ENCODE results near the gene WBP4. TPM values are rescaled to one million over a fixed set of nuclear protein-coding genes. Genes with fewer than 3 reads are reported as not detected.

WBP4 gene
- polyA plus RNA-seq, 1 of the 3 experiments (the other 2 are of a cell fraction): 6.4 TPM

GRCh38 chr13:41061914-41062837 lies 867 bp downstream of the WBP4 start (continued):
- TF ChIP-seq ELF1 (IDR thresholded peaks at IDR 0.05): no peak

- H3F3A ChIP-seq (replicated peaks; ENCODE audit: insufficient read depth): peaks cover 24% of the 10 kb centered on the region
- H3K4me1 ChIP-seq (ENCODE audit: control insufficient read depth in 1 of 2, insufficient read depth in 2 of 2, low read depth in 1 of 2, low read length in 1 of 2): peaks cover 4 to 8% of the 10 kb centered on the region in 2 experiments; a peak in 2 of 4 replicates
- peaks cover 49 to 62% of the 10 kb centered on the region in 2 experiments for H3K36me3 ChIP-seq (replicated peaks in 1 of 2; ENCODE audit: control insufficient read depth in 1 of 2, insufficient read depth in 2 of 2, low read length in 1 of 2)
- ChIA-PET POLR2A (no interaction called here), CTCF (interaction anchor here (1.1 kb wide), 1 partner anchor 11 kb away, joined by 4 read pairs; no protein-coding TSS in a partner anchor)
- H3K4me2 ChIP-seq: peak overlapping the region; percentile 84
- no peaks in the 10 kb centered on the region for H3K9me2 ChIP-seq
- TF ChIP-seq FOSL2 (IDR thresholded peaks at IDR 0.05; ENCODE audit: borderline replicate concordance, low read depth): peak; percentile 43; the same call in 1 of the 2 replicates
- TF ChIP-seq TCF12 (IDR thresholded peaks at IDR 0.05): peak; percentile 14; the same call in 1 of the 2 replicates
- TF ChIP-seq MEF2A (IDR thresholded peaks at IDR 0.05; ENCODE audit: borderline replicate concordance, low read depth): peak; percentile 69; the same call in 1 of the 2 replicates
- TF ChIP-seq JUND (IDR thresholded peaks at IDR 0.05): peak; percentile 48; the same call in 1 of the 2 replicates
- no peak for TF ChIP-seq REST (IDR thresholded peaks at IDR 0.05; ENCODE audit: low read depth, low read length)
- H2AFZ ChIP-seq (ENCODE audit: low read depth): no peak overlapping the region
- no peak for DNase-seq
- H3K27ac ChIP-seq (ENCODE audit: low read depth in 2 of 2, low read length in 1 of 2): peak overlapping the region in 1 of 2 experiments; percentile 96; a peak in 3 of 4 replicates
- H3K9me3 ChIP-seq: no peaks in the 10 kb centered on the region
- WGBS (ENCODE audit: low lambda C conversion rate): 51% methylated on average over 2 of the region's 2 CpGs
- H3K9ac ChIP-seq: peak overlapping the region; percentile 40; the same call in 1 of the 2 replicates
- no peaks in the 10 kb centered on the region for H4K20me1 ChIP-seq (ENCODE audit: insufficient read depth)
- no peaks in the 10 kb centered on the region for H3K27me3 ChIP-seq (ENCODE audit: insufficient read depth)
- no peak overlapping the region for H3K4me3 ChIP-seq (ENCODE audit: low read depth in 2 of 2, low read length in 1 of 2)
- peaks cover 56% of the 10 kb centered on the region for H3K79me2 ChIP-seq (ENCODE audit: insufficient read depth)
Measured at GRCh38 chr13:41064493-41064892, 3.2 kb downstream of the WBP4 start.

DNA sequence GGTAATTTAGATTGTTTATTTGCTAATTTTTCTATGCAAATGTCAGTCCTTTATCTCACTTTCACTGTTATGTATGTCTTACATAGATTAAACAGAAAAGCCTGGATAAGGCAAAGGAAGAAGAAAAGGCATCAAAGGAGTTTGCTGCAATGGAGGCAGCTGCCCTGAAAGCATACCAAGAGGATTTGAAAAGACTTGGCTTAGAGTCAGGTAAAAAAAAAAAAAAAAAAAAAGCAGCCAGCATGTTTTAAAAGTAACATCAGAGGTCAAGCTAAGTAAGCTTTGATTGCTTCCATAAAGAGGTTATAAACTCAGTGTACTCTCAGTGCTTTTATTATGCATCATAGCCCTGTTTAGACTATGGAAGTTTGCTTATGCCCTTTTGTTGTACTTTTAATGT lies 3.8 kb downstream of the WBP4 start:
- peaks cover 52% of the 10 kb centered on the region for H3K79me2 ChIP-seq (ENCODE audit: insufficient read depth)
- POLR2A ChIA-PET: no interaction called here
- peaks cover 53 to 67% of the 10 kb centered on the region in 2 experiments for H3K36me3 ChIP-seq (replicated peaks in 1 of 2; ENCODE audit: control insufficient read depth in 1 of 2, insufficient read depth in 2 of 2, low read length in 1 of 2)
- H3F3A ChIP-seq (replicated peaks; ENCODE audit: insufficient read depth): peaks cover 21% of the 10 kb centered on the region
- no peak for DNase-seq
- no peak overlapping the region for H2AFZ ChIP-seq (ENCODE audit: low read depth)
- CTCF ChIA-PET: no interaction called here
- no peak overlapping the region for H3K4me3 ChIP-seq (ENCODE audit: low read depth in 2 of 2, low read length in 1 of 2)
- H3K27ac ChIP-seq (ENCODE audit: low read depth in 2 of 2, low read length in 1 of 2): peak overlapping the region; percentile 34 to 96; a peak in 3 of 4 replicates
- H3K9me3 ChIP-seq: no peaks in the 10 kb centered on the region
- H3K27me3 ChIP-seq (ENCODE audit: insufficient read depth): no peaks in the 10 kb centered on the region
- peak overlapping the region; percentile 84 for H3K4me2 ChIP-seq
- H3K9ac ChIP-seq: peak overlapping the region; percentile 40; the same call in 1 of the 2 replicates
- peaks cover 4 to 8% of the 10 kb centered on the region in 2 experiments; a peak in 2 of 4 replicates for H3K4me1 ChIP-seq (ENCODE audit: control insufficient read depth in 1 of 2, insufficient read depth in 2 of 2, low read depth in 1 of 2, low read length in 1 of 2)
- no peak for TF ChIP-seq RXRA (IDR thresholded peaks at IDR 0.05; ENCODE audit: borderline replicate concordance, low read depth)
- TF ChIP-seq, protein P1, sequence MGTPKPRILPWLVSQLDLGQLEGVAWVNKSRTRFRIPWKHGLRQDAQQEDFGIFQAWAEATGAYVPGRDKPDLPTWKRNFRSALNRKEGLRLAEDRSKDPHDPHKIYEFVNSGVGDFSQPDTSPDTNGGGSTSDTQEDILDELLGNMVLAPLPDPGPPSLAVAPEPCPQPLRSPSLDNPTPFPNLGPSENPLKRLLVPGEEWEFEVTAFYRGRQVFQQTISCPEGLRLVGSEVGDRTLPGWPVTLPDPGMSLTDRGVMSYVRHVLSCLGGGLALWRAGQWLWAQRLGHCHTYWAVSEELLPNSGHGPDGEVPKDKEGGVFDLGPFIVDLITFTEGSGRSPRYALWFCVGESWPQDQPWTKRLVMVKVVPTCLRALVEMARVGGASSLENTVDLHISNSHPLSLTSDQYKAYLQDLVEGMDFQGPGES (IDR thresholded peaks at IDR 0.05; ENCODE audit: low read depth, low read length): no peak
- peak; percentile 4; the same call in 1 of the 2 replicates for TF ChIP-seq TCF12 (IDR thresholded peaks at IDR 0.05)
- H4K20me1 ChIP-seq (ENCODE audit: insufficient read depth): no peaks in the 10 kb centered on the region
- no peaks in the 10 kb centered on the region for H3K9me2 ChIP-seq
